ENCODE results near the gene SLC35D3. TPM values are rescaled to one million over a fixed set of nuclear protein-coding genes. Genes with fewer than 3 reads are reported as not detected.
"Not testable (repeated sequence)": the region's sequence is repeated elsewhere in the genome, so short reads cannot be mapped to it uniquely, and the experiment has no call there.

Gene SLC35D3
- total RNA-seq, 4 donors from 2014 or later, result 0.12 TPM; not detected in 3

GRCh38 chr6:136956590-136957544 is 34.8 kb downstream of the SLC35D3 start:
- Histone ChIP-seq H3K4me3 (no peak overlapping the region), H3K9me3 (no peaks in the 10 kb centered on the region), H3K36me3 (no peaks in the 10 kb centered on the region), H3K27me3 (peaks cover 15% of the 10 kb centered on the region), H3K27ac (no peak overlapping the region), H3K4me1 (no peaks in the 10 kb centered on the region)
- 55 to 69% methylated on average over 11 to 12 of the region's 14 CpGs for WGBS, 2 donors (ENCODE audit: low coverage in 1 of 2)
- ATAC-seq, result no peak
- TF ChIP-seq EP300 (IDR thresholded peaks at IDR 0.05) (no peak), CTCF (IDR thresholded peaks at IDR 0.05) (no peak), POLR2AphosphoS5 (IDR thresholded peaks at IDR 0.05) (no peak), POLR2A (IDR thresholded peaks at IDR 0.05) (no peak)

- H3K27me3 ChIP-seq, result peaks cover 15% of the 10 kb centered on the region
- WGBS, 2 donors (ENCODE audit: low coverage in 1 of 2), result 75% methylated on average over 3 of the region's 5 CpGs; no CpG with 5 or more reads in 1 of the 2 donors
- ATAC-seq, result no peak
- TF ChIP-seq CTCF (IDR thresholded peaks at IDR 0.05), result no peak
- TF ChIP-seq POLR2AphosphoS5 (IDR thresholded peaks at IDR 0.05), result no peak
- TF ChIP-seq POLR2A (IDR thresholded peaks at IDR 0.05), result no peak
- no peak for TF ChIP-seq EP300 (IDR thresholded peaks at IDR 0.05)
- H3K9me3 ChIP-seq, result no peaks in the 10 kb centered on the region
- no peaks in the 10 kb centered on the region for H3K4me1 ChIP-seq
- no peaks in the 10 kb centered on the region for H3K36me3 ChIP-seq
- H3K4me3 ChIP-seq, result no peak overlapping the region
- no peak overlapping the region for H3K27ac ChIP-seq
Observed at GRCh38 chr6:136958168-136958567, 36.1 kb downstream of the SLC35D3 start.

GRCh38 chr6:136959471-136959891 is 37.4 kb downstream of the SLC35D3 start:
- WGBS, 2 donors (ENCODE audit: low coverage in 1 of 2), result 33% methylated on average over 1 of the region's 14 CpGs; no CpG with 5 or more reads in 1 of the 2 donors
- TF ChIP-seq CTCF (IDR thresholded peaks at IDR 0.05) (no peak), EP300 (IDR thresholded peaks at IDR 0.05) (no peak), POLR2A (IDR thresholded peaks at IDR 0.05) (no peak), POLR2AphosphoS5 (IDR thresholded peaks at IDR 0.05) (no peak)
- H3K4me3 ChIP-seq, result no peak overlapping the region
- no peak overlapping the region for H3K27ac ChIP-seq
- no peaks in the 10 kb centered on the region for H3K9me3 ChIP-seq
- ATAC-seq, result no peak
- H3K4me1 ChIP-seq, result no peaks in the 10 kb centered on the region
- H3K27me3 ChIP-seq, result peaks cover 15% of the 10 kb centered on the region
- H3K36me3 ChIP-seq, result no peaks in the 10 kb centered on the region

- H3K27ac ChIP-seq, H3K4me3 ChIP-seq, H3K9me3 ChIP-seq, H3K36me3 ChIP-seq, H3K4me1 ChIP-seq, ATAC-seq: not testable (repeated sequence)
- H3K27me3 ChIP-seq, result peaks cover 15% of the 10 kb centered on the region
- WGBS, 2 donors (ENCODE audit: low coverage in 1 of 2), result 79 to 91% methylated on average over 5 of the region's 6 CpGs
Observed at GRCh38 chr6:136959935-136960334, 37.8 kb downstream of the SLC35D3 start.

- peaks cover 15% of the 10 kb centered on the region for H3K27me3 ChIP-seq
- no peaks in the 10 kb centered on the region for H3K9me3 ChIP-seq
- no peaks in the 10 kb centered on the region for H3K36me3 ChIP-seq
- no peak overlapping the region for H3K4me3 ChIP-seq
- no peak for ATAC-seq
- H3K4me1 ChIP-seq, result no peaks in the 10 kb centered on the region
- TF ChIP-seq EP300 (IDR thresholded peaks at IDR 0.05) (no peak), POLR2A (IDR thresholded peaks at IDR 0.05) (no peak), POLR2AphosphoS5 (IDR thresholded peaks at IDR 0.05) (no peak), CTCF (IDR thresholded peaks at IDR 0.05) (no peak)
- WGBS, 2 donors (ENCODE audit: low coverage in 1 of 2), result 55 to 74% methylated on average over 2 to 3 of the region's 3 CpGs
- H3K27ac ChIP-seq, result no peak overlapping the region
Observed at GRCh38 chr6:136960781-136961180, 38.7 kb downstream of the SLC35D3 start.
